ENCODE measurements around the gene HLF. TPM values are rescaled to one million over a fixed set of nuclear protein-coding genes. Genes with fewer than 3 reads are reported as not detected.

Gene HLF, protein sequence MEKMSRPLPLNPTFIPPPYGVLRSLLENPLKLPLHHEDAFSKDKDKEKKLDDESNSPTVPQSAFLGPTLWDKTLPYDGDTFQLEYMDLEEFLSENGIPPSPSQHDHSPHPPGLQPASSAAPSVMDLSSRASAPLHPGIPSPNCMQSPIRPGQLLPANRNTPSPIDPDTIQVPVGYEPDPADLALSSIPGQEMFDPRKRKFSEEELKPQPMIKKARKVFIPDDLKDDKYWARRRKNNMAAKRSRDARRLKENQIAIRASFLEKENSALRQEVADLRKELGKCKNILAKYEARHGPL
- total RNA-seq = under 0.01 and 0.14 TPM in 2 replicates

DNA sequence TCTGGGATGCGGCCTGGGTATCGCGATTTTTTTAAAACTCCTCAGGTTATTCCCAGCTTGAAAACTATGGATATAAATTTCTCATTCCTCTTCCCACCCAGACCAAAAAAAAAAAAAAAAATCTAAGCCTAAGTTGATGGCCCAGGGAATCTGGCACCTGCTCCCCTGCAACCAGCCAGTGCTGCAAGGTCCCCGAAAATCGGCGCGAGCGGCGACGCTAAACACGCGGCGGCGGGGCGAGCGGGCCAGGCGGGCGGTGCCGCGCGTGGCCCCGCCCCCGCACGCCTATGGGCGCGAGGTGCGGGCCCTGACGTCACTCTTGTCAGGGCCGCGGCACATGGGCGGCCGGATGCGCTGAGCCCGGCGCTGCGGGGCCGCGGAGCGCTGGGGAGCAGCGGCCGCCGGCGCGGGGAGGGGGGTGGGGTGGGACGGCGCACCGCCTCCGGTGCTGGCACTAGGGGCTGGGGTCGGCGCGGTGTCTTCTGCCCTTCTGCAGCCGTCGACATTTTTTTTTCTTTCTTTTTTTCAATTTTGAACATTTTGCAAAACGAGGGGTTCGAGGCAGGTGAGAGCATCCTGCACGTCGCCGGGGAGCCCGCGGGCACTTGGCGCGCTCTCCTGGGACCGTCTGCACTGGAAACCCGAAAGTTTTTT, at the start of gene HLF:
HLF (plus strand) TSS at position 316 of the 654 bp plus-strand sequence. CDS start 525 bp downstream, outside the sequence.

Other genes starting within 250 kb of the HLF start
- 5.8 and 14.7 TPM in 2 replicates for gene MMD, start 156.9 kb downstream of the HLF start, total RNA-seq
- not detected in 2 replicates for gene SMIM36, start 246.5 kb downstream of the HLF start, total RNA-seq